MM.1S (cell line): ENCODE data around the gene FGD2.

Source experiments
- DNase-seq: peaks from one replicate; pipeline ENCODE4 v3.0.0-alpha.2; 2015
- H2AFZ ChIP-seq: fragments of 300-600 bp; sonication (generic); 2 replicates; pipeline ENCODE4 v1.6.0; 2016; ENCODE audit warnings: antibody characterized with exemption, low read length
- H3F3A ChIP-seq: fragments of 300-600 bp; sonication (generic); 2 replicates; pipeline ENCODE4 v1.6.1; 2016; ENCODE audit warnings: mild to moderate bottlenecking, antibody characterized with exemption, low read length, moderate library complexity, mixed read lengths; ENCODE audit not compliant: insufficient read depth
- H3K27ac ChIP-seq: fragments of 300-600 bp; sonication (generic); 2 replicates; pipeline ENCODE4 v1.5.1; 2016; ENCODE audit warnings: mild to moderate bottlenecking, low read length
- H3K27me3 ChIP-seq: fragments of 300-600 bp; sonication (generic); replicated peaks from 2 replicates; pipeline ENCODE4 v1.6.0; 2016; ENCODE audit warnings: low read length; ENCODE audit not compliant: insufficient read depth
- H3K36me3 ChIP-seq: fragments of 300-600 bp; sonication (generic); replicated peaks from 2 replicates; pipeline ENCODE4 v1.6.1; 2016; ENCODE audit warnings: mild to moderate bottlenecking, low read length, mixed read lengths; ENCODE audit not compliant: insufficient read depth
- H3K4me1 ChIP-seq: fragments of 300-600 bp; sonication (generic); 2 replicates; pipeline ENCODE4 v1.6.1; 2016; ENCODE audit warnings: low read length, mixed read lengths
- H3K4me2 ChIP-seq: fragments of 300-600 bp; sonication (generic); 2 replicates; pipeline ENCODE4 v1.6.0; 2016; ENCODE audit warnings: low read depth, low read length
- H3K4me3 ChIP-seq: fragments of 300-600 bp; sonication (generic); 2 replicates; pipeline ENCODE4 v1.5.1; 2016; ENCODE audit warnings: low read length, mixed read lengths
- H3K79me2 ChIP-seq: fragments of 300-600 bp; sonication (generic); 2 replicates; pipeline ENCODE4 v1.6.1; 2016; ENCODE audit warnings: mixed run types, low read length, mixed read lengths
- H3K9ac ChIP-seq: fragments of 300-600 bp; sonication (generic); 2 replicates; pipeline ENCODE4 v1.6.1; 2016; ENCODE audit warnings: low read length, mixed read lengths
- H3K9me2 ChIP-seq: fragments of 300-600 bp; sonication (generic); replicated peaks from 2 replicates; pipeline ENCODE4 v1.6.1; 2016; ENCODE audit warnings: mild to moderate bottlenecking, low read length, mixed read lengths; ENCODE audit not compliant: insufficient read depth
- H3K9me3 ChIP-seq: fragments of 300-600 bp; sonication (generic); replicated peaks from 2 replicates; pipeline ENCODE4 v1.6.1; 2016; ENCODE audit warnings: mild to moderate bottlenecking, low read length, mixed read lengths; ENCODE audit not compliant: insufficient read depth
- H4K20me1 ChIP-seq: fragments of 300-600 bp; sonication (generic); 2 replicates; pipeline ENCODE4 v1.6.1; 2016; ENCODE audit warnings: mild to moderate bottlenecking, low read length, moderate library complexity, mixed read lengths; ENCODE audit not compliant: insufficient read depth
- EZH2 ChIP-seq: fragments of 300-600 bp; sonication (generic); optimal IDR thresholded peaks from 2 replicates; pipeline ENCODE3; 2017; ENCODE audit warnings: low read depth, mild to moderate bottlenecking, antibody characterized with exemption, low read length, mixed read lengths
- EZH2phosphoT487 ChIP-seq: fragments of 300-600 bp; sonication (generic); IDR thresholded peaks from 2 replicates; pipeline ENCODE4 v1.6.1; 2018; ENCODE audit warnings: antibody characterized with exemption, low read length
- TF ChIP-seq, protein P1 (sequence below): fragments of 300-600 bp; sonication (generic); IDR thresholded peaks from 2 replicates; pipeline ENCODE4 v1.5.1; 2016; ENCODE audit warnings: antibody characterized with exemption, low read length, mixed read lengths

Gene FGD2

DNA sequence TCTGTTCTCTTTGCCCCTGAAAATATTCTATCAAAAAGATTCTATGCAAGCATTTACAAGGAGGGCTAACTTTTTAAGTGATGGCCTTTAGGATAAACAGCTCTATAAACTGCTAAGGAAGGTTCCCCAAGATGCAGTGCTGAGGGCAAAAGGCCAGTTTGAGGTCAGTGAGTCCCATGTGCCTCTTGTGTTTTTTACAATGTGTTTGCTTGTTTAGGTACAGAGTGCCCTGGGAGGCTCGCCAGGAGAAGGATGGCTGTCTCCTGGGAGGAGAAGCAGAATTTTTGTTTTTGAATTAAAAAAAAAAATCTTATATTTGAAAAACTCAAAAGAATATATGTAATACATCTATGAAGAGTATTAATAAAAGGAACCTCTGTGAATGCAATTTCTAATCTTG, 32.3 kb upstream of the FGD2 start:
- no peaks in the 10 kb centered on the region for H3F3A ChIP-seq
- H3K79me2 ChIP-seq: no peaks in the 10 kb centered on the region
- no peaks in the 10 kb centered on the region for H4K20me1 ChIP-seq
- TF ChIP-seq, protein P1, sequence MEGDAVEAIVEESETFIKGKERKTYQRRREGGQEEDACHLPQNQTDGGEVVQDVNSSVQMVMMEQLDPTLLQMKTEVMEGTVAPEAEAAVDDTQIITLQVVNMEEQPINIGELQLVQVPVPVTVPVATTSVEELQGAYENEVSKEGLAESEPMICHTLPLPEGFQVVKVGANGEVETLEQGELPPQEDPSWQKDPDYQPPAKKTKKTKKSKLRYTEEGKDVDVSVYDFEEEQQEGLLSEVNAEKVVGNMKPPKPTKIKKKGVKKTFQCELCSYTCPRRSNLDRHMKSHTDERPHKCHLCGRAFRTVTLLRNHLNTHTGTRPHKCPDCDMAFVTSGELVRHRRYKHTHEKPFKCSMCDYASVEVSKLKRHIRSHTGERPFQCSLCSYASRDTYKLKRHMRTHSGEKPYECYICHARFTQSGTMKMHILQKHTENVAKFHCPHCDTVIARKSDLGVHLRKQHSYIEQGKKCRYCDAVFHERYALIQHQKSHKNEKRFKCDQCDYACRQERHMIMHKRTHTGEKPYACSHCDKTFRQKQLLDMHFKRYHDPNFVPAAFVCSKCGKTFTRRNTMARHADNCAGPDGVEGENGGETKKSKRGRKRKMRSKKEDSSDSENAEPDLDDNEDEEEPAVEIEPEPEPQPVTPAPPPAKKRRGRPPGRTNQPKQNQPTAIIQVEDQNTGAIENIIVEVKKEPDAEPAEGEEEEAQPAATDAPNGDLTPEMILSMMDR: no peak
- TF ChIP-seq EZH2phosphoT487 (no peak), EZH2 (no peak)
- no peaks in the 10 kb centered on the region for H3K9me2 ChIP-seq
- DNase-seq: no peak
- H2AFZ ChIP-seq: no peak overlapping the region
- H3K9ac ChIP-seq: no peak overlapping the region
- H3K36me3 ChIP-seq: no peaks in the 10 kb centered on the region
- H3K4me3 ChIP-seq: no peak overlapping the region
- no peak overlapping the region for H3K27ac ChIP-seq
- H3K4me2 ChIP-seq: no peak overlapping the region
- H3K4me1 ChIP-seq: no peaks in the 10 kb centered on the region
- H3K9me3 ChIP-seq: no peaks in the 10 kb centered on the region
- no peaks in the 10 kb centered on the region for H3K27me3 ChIP-seq

DNA sequence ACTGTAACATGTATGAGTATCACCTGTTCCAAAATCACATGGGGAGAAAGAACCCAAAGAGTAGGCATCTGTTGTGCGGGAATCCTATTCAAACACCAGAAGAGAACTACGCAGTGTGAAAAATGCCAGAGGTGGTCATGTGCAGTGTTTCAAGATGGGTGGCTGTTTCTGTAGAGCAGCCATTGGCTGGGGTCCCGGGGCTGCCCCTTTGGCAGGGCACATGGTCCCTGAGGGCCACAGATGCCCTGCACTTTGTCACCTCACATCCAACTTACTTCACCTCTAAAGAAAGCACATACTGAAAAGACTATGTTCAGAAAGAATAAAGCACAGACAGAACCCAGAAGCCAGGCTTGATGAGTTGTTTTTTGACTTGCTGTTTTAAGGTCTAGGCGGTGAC, 31.8 kb upstream of the FGD2 start:
- H3K4me2 ChIP-seq: no peak overlapping the region
- H3F3A ChIP-seq: no peaks in the 10 kb centered on the region
- no peak overlapping the region for H3K9ac ChIP-seq
- no peak overlapping the region for H2AFZ ChIP-seq
- no peak for DNase-seq
- H3K4me1 ChIP-seq: no peaks in the 10 kb centered on the region
- no peak overlapping the region for H3K4me3 ChIP-seq
- no peaks in the 10 kb centered on the region for H3K79me2 ChIP-seq
- H3K9me3 ChIP-seq: no peaks in the 10 kb centered on the region
- H3K36me3 ChIP-seq: no peaks in the 10 kb centered on the region
- H3K27ac ChIP-seq: no peak overlapping the region
- H3K9me2 ChIP-seq: no peaks in the 10 kb centered on the region
- H3K27me3 ChIP-seq: no peaks in the 10 kb centered on the region
- no peak for TF ChIP-seq EZH2phosphoT487
- TF ChIP-seq EZH2: no peak
- TF ChIP-seq, protein P1: no peak
- no peaks in the 10 kb centered on the region for H4K20me1 ChIP-seq

DNA sequence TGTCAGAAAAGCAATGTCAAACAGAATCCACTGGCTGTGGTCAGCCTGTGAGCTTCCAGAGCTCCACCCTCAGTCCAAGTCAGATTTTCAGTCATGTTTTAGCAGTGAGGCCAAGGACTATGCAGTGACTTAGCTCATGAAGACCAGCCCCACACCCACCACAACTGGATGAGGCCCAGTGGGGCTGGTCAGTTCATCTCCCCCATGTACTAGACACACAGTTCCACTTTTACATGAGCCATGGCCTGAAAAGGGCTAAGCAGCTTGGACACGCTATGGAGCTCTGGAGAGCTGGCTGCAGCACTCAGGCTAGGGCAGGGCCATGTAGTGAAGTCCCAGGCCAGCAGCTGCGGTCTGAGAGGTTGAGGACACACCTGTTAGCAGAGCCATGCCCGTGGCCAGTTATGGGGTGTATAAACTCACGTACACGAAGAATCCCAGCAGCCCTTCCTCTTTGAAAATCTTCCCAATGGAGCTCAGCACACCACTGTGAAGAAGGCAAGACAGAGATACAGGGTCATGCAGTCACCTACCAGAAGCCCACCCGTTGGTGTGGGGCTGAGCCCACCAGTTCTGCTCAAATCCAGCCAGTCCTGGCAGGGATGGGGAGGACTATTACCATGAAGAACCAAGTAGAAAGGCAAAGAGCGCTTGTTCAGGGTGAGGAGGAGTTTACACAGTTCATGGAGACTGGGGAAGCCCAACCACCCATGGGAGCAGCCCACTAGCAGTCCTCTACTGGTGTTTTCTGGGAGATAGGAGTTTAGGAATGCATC, 30.0 kb upstream of the FGD2 start:
- Histone ChIP-seq H3K4me3 (no peak overlapping the region), H3K27ac (no peak overlapping the region), H3F3A (no peaks in the 10 kb centered on the region), H3K4me2 (no peak overlapping the region), H3K79me2 (peaks cover 16% of the 10 kb centered on the region), H3K9me3 (no peaks in the 10 kb centered on the region), H3K36me3 (no peaks in the 10 kb centered on the region), H3K27me3 (no peaks in the 10 kb centered on the region), H3K9ac (no peak overlapping the region), H4K20me1 (no peaks in the 10 kb centered on the region), H3K4me1 (no peaks in the 10 kb centered on the region), H3K9me2 (no peaks in the 10 kb centered on the region), H2AFZ (no peak overlapping the region)
- no peak for DNase-seq
- TF ChIP-seq EZH2 (no peak), EZH2phosphoT487 (no peak)
- TF ChIP-seq, protein P1: no peak
